Gastrocnemius medialis (tissue), 4 donors: ENCODE measurements around the gene EWSR1.

ENCODE experiments used
- CTCF ChIP-seq, 5 experiments: fragments of 450-650 bp in 3 of 5; fragments of 200-600 bp in 2 of 5; sonication (generic) in 2 of 5; IDR thresholded peaks in 4 of 5; conservative IDR thresholded peaks in 1 of 5; 1 replicate in 4 of 5; 2 replicates in 1 of 5; pipeline ENCODE4 v1.5.1; 2016 to 2019; ENCODE audit warnings: antibody characterized with exemption in 5 of 5, mild to moderate bottlenecking in 3 of 5, moderate library complexity in 3 of 5
- POLR2A ChIP-seq, 2 donors: fragments of 450-650 bp; IDR thresholded peaks; one replicate each; pipeline ENCODE4 v1.6.1; 2017; ENCODE audit warnings: antibody characterized with exemption in 2 of 2, mild to moderate bottlenecking in 2 of 2, moderate library complexity in 2 of 2

- TF ChIP-seq CTCF (IDR thresholded peaks at IDR 0.05 in 4 of 5, conservative IDR thresholded peaks at IDR 0.05 in 1 of 5), result no peak
- TF ChIP-seq POLR2A (IDR thresholded peaks at IDR 0.05), result no peak
These were observed 12.9 kb upstream of the EWSR1 start for GRCh38 chr22:29255064-29255621.
